ENCODE data around the gene CPLX3.

CPLX3 gene

GRCh38 chr15:74808840-74809229, 17.6 kb upstream of the CPLX3 start:
- no peak for FAIRE-seq
- no peak for DNase-seq (ENCODE audit: insufficient read length)

GRCh38 chr15:74809242-74809641, 17.2 kb upstream of the CPLX3 start:
- DNase-seq (ENCODE audit: insufficient read length) (no peak), FAIRE-seq (no peak)
- TF ChIP-seq POLR2AphosphoS5 (IDR thresholded peaks at IDR 0.05; ENCODE audit: low read depth, low read length) (no peak), POLR2A (IDR thresholded peaks at IDR 0.05; ENCODE audit: low read depth, low read length) (no peak), TAF1 (IDR thresholded peaks at IDR 0.05; ENCODE audit: borderline replicate concordance, low read depth, low read length) (no peak)

More at GRCh38 chr15:74808840-74809229, 17.6 kb upstream of the CPLX3 start:
- TF ChIP-seq TAF1 (IDR thresholded peaks at IDR 0.05; ENCODE audit: borderline replicate concordance, low read depth, low read length) = no peak
- no peak for TF ChIP-seq POLR2A (IDR thresholded peaks at IDR 0.05; ENCODE audit: low read depth, low read length)
- TF ChIP-seq POLR2AphosphoS5 (IDR thresholded peaks at IDR 0.05; ENCODE audit: low read depth, low read length) = no peak

GRCh38 chr15:74809956-74810355, 16.5 kb upstream of the CPLX3 start:
- no peak for DNase-seq (ENCODE audit: insufficient read length)
- FAIRE-seq = no peak
- no peak for TF ChIP-seq POLR2A (IDR thresholded peaks at IDR 0.05; ENCODE audit: low read depth, low read length)
- no peak for TF ChIP-seq POLR2AphosphoS5 (IDR thresholded peaks at IDR 0.05; ENCODE audit: low read depth, low read length)
- TF ChIP-seq TAF1 (IDR thresholded peaks at IDR 0.05; ENCODE audit: borderline replicate concordance, low read depth, low read length) = no peak

DNA sequence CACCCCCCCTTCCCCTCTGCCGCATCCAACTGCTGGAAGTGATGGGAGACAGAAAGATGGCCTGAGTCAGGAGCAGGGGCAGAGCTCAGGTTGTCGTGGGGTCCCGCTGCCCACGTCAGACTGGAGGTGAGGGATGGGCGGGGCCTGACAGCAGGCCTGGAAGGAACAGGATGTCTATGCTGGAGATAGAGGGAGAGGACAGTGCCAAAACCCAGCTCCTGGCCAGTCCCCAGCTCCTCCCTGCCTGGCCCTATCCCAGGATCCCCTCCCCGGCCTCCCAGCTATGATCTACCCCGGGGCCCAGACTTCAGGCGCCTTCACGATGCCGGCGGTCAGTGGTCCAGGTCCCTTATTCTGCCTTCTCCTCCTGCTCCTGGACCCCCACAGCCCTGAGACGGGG, 13.9 kb upstream of the CPLX3 start, which contains the start of gene LMAN1L:
LMAN1L (plus strand) TSS at position 303 of the 400 bp plus-strand sequence; CDS start at position 323, 20 bp downstream.
- TF ChIP-seq POLR2AphosphoS5 (IDR thresholded peaks at IDR 0.05; ENCODE audit: low read depth, low read length) = no peak
- TF ChIP-seq TAF1 (IDR thresholded peaks at IDR 0.05; ENCODE audit: borderline replicate concordance, low read depth, low read length) = no peak
- TF ChIP-seq POLR2A (IDR thresholded peaks at IDR 0.05; ENCODE audit: low read depth, low read length) = no peak
- no peak for DNase-seq (ENCODE audit: insufficient read length)
- FAIRE-seq = no peak

DNA sequence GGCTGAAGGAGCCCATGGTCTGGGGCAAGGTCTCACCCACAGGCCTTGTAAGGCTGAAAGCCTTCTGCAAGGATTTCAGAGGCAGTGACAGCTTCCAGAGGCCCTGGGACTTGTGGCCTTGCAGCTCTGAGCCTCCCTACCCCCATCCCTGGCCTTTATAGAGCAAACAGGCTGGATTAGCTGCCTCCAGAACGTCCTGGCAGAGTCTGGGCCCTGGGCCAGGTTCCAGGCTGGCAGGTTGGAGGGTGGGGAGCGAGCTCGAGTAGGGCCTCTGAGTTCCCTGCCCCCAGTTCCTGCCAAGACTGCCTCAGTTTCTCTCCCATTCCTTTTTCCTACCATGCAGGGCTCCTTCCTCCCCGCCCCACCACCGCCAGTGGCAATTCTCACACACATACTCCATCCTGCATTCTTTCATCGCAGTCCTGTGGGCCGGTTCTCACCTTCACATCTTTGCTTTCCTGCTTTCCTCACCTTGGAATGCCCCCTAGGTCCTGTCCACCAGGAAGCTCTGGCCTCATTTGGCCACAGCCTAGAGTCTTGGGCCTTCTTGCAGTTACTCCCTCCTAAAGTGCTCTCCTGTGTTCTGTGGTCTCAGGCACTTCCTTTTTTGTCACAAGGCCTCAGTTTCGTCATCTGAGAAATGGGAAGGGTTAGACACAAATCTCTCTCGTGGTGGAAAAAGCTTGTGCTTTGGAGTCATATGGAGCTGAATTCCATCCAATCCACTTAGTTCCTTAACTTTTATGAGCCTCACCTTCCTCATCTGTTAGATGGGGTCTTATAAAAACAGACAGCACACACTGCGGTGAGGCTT, 11.1 kb upstream of the CPLX3 start:
- TF ChIP-seq POLR2AphosphoS5 (IDR thresholded peaks at IDR 0.05; ENCODE audit: low read depth, low read length) (no peak), POLR2A (IDR thresholded peaks at IDR 0.05; ENCODE audit: low read depth, low read length) (no peak), TAF1 (IDR thresholded peaks at IDR 0.05; ENCODE audit: borderline replicate concordance, low read depth, low read length) (no peak)
- FAIRE-seq = no peak
- DNase-seq (ENCODE audit: insufficient read length) = no peak

GRCh38 chr15:74815961-74816360, 10.5 kb upstream of the CPLX3 start:
- FAIRE-seq (no peak), DNase-seq (ENCODE audit: insufficient read length) (no peak)
- TF ChIP-seq POLR2AphosphoS5 (IDR thresholded peaks at IDR 0.05; ENCODE audit: low read depth, low read length) (no peak), POLR2A (IDR thresholded peaks at IDR 0.05; ENCODE audit: low read depth, low read length) (no peak), TAF1 (IDR thresholded peaks at IDR 0.05; ENCODE audit: borderline replicate concordance, low read depth, low read length) (no peak)

DNA sequence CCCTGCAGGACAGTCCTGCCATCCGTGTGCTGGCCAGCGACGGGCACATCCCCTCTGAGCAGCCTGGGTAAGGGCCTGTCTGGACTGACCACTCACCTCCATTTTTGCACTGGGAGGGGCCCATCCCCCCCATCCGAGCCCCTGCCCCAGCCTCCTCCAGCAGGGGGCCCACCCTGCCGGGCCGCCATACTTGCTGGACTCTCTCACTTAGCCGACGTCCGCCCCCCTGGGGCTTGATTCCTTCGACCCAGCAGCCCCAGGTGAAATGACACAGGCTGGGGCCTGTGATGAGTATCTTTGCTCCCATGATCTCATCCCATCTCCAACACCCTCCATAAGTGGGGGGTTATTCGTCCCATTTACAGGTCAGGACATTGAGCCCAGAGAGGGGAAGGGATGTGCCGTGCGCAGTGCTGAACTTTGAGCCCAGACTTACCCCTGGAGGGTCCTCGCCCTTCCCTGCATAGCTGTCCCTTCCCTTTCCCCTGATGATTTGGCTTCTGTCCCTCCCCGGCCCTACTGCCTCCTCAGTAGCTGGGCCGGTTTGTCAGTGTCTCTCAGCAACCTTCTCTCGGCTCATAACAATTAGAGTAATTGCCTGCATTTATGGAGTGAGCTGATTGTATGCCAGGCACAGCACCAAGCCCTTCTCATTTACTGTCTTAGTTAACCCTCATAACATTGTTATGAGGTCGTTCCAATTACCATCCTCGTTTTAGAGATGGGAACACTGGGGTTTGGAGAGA, 9.6 kb upstream of the CPLX3 start:
- TF ChIP-seq POLR2A (IDR thresholded peaks at IDR 0.05; ENCODE audit: low read depth, low read length) (no peak), POLR2AphosphoS5 (IDR thresholded peaks at IDR 0.05; ENCODE audit: low read depth, low read length) (no peak), TAF1 (IDR thresholded peaks at IDR 0.05; ENCODE audit: borderline replicate concordance, low read depth, low read length) (no peak)
- FAIRE-seq = no peak

GRCh38 chr15:74817370-74817737, 9.1 kb upstream of the CPLX3 start:
- DNase-seq (ENCODE audit: insufficient read length) (no peak), FAIRE-seq (peak; percentile 27)
- TF ChIP-seq TAF1 (IDR thresholded peaks at IDR 0.05; ENCODE audit: borderline replicate concordance, low read depth, low read length) (no peak), POLR2AphosphoS5 (IDR thresholded peaks at IDR 0.05; ENCODE audit: low read depth, low read length) (no peak), POLR2A (IDR thresholded peaks at IDR 0.05; ENCODE audit: low read depth, low read length) (no peak)

More for the DNA sequence above, 9.6 kb upstream of the CPLX3 start:
- DNase-seq (ENCODE audit: insufficient read length) = no peak

GRCh38 chr15:74820056-74820455, 6.4 kb upstream of the CPLX3 start:
- FAIRE-seq = no peak
- no peak for DNase-seq (ENCODE audit: insufficient read length)
- TF ChIP-seq POLR2AphosphoS5 (IDR thresholded peaks at IDR 0.05; ENCODE audit: low read depth, low read length) (no peak), TAF1 (IDR thresholded peaks at IDR 0.05; ENCODE audit: borderline replicate concordance, low read depth, low read length) (no peak), POLR2A (IDR thresholded peaks at IDR 0.05; ENCODE audit: low read depth, low read length) (no peak)

DNA sequence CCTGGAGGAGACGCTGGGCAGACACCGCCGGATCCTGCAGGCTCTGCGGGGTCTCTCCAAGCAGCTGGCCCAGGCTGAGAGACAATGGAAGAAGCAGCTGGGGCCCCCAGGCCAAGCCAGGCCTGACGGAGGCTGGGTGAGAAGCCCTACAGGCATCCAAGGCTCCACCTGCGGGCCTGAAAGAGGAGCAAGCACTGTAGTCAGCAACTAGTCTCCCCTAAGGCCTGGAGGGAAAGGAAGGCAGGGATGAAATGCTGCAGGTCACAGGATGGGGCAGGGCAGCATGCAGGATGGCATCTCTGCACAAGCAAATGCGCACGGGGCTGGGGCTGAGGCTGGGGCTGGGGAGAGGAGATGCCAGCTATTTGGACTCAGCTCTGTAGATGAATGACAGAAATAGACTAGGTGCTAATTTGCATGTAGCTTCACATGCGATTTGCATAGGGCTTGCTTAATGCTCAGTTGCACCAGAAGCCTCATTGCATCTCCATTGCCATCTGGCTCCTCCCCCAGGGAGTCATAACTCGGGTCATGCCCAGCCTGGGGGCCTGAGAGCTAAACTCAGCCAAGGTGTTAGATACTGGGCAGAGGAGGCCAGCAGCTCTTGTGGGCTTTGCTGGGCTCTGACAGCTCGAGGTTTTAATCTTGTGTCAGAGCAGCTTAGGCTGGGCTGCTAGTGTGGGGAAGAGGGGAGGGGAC, 5.2 kb upstream of the CPLX3 start:
- peak; percentile 92 for FAIRE-seq
- TF ChIP-seq POLR2A (IDR thresholded peaks at IDR 0.05; ENCODE audit: low read depth, low read length) = no peak
- DNase-seq (ENCODE audit: insufficient read length) = peak; percentile 68

DNA sequence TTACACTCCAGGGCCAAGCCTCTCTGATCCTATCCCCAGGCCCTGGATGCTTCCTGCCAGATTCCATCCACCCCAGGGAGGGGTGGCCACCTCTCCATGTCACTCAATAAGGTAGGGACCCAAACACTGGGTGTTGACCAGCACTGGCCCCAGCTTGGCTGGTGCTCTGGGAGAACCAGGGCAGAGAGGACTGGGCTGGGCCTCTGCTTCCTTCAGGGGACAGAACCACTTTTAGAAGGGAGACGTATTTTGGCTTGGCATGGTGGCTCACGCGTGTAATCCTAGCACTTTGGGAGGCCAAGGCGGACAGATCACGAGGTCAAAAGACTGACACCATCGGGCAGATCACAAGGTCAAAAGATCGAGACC, 4.7 kb upstream of the CPLX3 start:
- no peak for TF ChIP-seq POLR2AphosphoS5 (IDR thresholded peaks at IDR 0.05; ENCODE audit: low read depth, low read length)
- TF ChIP-seq POLR2A (IDR thresholded peaks at IDR 0.05; ENCODE audit: low read depth, low read length) = no peak
- TF ChIP-seq TAF1 (IDR thresholded peaks at IDR 0.05; ENCODE audit: borderline replicate concordance, low read depth, low read length) = no peak
- no peak for FAIRE-seq
- no peak for DNase-seq (ENCODE audit: insufficient read length)

All from GM12892 (cell line).